GM12875 (cell line): ENCODE measurements around the gene PDCD2L.
"Not testable (repeated sequence)": the region's sequence is repeated elsewhere in the genome, so short reads cannot be mapped to it uniquely, and the experiment has no call there.

ENCODE experiments used
- H3K4me3 ChIP-seq: one replicate; pipeline ENCODE4 v1.5.1; 2011; ENCODE audit warnings: low read depth, low read length, control low read depth
- TF ChIP-seq, protein P1 (sequence below): IDR thresholded peaks from 2 replicates; pipeline ENCODE4 v1.5.1; 2011; ENCODE audit warnings: low read depth, mild to moderate bottlenecking, control low read depth, inconsistent platforms, low read length, moderate library complexity, borderline replicate concordance; ENCODE audit not compliant: insufficient read depth

The PDCD2L gene

DNA sequence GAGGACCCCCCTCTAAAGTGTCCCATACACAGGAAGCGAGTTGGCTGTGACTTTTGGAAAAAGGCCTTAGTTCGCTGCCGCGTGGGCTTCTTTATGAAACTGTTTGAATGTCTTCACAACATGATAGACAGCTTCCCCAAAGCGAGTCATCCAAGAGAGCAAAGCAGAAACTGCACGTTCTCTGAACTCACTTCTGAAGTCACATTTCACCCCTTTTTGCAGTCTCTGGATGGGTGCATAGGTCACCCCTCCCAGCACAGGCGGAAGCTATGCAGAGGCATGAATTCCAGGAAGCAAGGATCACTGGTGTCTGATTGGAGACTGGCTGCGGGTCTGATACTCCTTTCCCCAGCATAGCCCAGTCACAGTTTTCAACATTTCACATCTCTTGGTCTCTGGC is 28.6 kb upstream of the PDCD2L start:
- H3K4me3 ChIP-seq: no peak overlapping the region
- TF ChIP-seq, protein P1, sequence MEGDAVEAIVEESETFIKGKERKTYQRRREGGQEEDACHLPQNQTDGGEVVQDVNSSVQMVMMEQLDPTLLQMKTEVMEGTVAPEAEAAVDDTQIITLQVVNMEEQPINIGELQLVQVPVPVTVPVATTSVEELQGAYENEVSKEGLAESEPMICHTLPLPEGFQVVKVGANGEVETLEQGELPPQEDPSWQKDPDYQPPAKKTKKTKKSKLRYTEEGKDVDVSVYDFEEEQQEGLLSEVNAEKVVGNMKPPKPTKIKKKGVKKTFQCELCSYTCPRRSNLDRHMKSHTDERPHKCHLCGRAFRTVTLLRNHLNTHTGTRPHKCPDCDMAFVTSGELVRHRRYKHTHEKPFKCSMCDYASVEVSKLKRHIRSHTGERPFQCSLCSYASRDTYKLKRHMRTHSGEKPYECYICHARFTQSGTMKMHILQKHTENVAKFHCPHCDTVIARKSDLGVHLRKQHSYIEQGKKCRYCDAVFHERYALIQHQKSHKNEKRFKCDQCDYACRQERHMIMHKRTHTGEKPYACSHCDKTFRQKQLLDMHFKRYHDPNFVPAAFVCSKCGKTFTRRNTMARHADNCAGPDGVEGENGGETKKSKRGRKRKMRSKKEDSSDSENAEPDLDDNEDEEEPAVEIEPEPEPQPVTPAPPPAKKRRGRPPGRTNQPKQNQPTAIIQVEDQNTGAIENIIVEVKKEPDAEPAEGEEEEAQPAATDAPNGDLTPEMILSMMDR: no peak

DNA sequence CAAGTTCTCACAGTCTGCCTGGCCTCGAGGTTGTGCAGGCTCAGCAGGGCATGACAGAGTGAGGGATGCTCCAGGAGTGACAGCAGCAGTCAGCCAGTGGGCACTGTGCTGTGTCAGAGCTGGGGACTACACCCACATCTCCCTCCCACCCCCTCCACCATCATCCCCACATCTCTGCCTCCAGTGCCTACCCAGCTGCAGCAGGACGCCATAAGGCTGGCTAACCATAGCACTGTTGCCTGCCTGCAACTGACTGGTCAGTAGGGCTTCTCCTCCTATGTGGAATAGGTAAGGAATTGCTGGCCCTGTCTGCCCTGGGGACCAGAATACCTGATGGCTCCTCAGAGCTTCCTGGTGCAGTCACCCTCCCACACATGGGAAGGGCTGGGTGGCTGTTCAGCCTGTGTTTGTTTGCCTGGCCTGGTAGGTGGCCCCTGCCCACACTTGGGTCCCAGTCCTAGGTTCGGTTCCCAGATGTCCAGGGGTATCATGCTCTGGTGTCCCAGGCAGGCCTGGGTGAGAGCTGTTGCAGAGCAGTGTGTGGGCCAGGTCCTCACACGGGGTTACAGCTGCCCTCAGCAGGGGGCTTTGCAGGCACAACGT is 23.5 kb upstream of the PDCD2L start:
- H3K4me3 ChIP-seq: no peak overlapping the region
- TF ChIP-seq, protein P1: no peak

DNA sequence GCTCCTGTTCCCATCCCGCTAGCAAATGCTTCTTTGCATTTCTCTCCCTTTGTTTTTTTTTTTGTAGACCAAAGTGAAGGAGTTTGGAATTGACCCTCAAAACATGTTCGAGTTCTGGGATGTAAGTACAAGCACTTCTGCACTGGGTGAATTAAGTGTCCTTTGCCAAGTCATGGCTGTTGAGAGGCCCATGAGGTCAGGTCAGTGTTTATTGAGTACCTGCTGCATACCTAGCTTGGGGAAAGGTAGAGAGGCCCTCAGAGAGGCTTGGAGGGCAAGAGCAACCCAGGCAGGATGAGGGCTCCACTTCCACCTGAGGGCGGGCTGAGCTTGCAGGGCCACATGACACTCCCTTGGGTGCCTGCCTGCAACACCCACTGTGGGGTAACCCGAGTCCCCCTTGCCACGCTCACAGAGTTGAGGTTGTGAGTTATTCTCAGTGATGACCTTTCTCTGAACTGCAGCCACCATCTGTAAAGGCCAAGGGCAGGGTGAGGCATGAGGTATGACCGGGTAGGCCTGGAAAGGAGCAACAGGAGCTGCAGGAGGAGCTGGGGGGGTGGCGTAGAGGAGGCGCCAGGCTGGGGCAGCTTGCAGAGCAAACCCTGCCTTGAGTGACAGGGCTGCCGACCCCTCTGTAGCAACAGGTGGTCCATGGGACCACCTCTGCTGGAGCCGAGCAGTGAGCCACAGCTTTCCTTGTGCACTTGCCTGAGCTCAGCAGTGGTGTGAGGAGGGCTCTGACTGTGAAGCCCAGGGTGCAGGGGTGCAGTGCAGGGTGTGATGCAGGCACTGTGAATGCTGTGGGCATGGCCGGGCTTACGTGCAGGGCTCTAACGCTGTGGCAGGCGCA is 22.6 kb upstream of the PDCD2L start:
- H3K4me3 ChIP-seq: no peak overlapping the region
- TF ChIP-seq, protein P1: no peak

DNA sequence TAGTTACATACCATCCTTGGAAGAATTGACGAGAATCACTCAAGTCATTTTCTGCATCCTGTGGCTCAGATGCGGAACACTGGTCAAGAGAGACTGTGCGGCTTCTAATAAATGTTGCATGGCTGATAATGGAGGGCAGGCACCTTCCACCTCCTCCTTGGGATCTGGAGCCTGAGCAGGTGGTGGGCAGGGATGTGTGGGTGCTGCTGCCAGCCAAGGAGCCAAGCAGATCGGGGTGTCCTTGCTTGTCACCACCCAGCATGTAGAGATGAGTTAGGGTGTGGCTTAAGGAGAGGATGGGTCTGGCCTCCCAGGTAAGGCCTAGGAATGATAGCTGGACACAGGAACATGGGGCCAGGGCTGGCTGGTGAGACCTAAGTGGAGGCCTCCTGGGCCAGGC is 21.7 kb upstream of the PDCD2L start:
- no peak overlapping the region for H3K4me3 ChIP-seq
- TF ChIP-seq, protein P1: no peak

DNA sequence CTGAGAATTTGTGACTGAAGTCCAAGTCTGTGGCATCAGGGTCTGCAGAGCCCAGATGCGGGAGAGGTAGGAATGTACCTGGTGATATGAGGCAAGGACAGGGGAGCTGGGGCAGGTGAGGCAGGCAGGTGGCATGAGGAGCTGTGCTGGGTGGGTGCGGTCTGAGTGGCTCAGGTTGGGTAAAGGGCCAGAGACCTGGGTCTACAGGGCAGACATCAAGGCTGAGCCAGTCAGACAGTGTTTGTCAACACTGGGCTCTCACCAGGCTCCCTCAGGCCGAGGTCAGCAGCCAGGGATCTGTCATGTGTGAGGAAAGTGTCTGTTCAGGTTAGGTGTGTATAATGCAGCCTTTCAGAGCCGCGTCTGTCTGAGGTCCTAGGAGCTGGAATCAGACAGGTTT is 20.6 kb upstream of the PDCD2L start:
- no peak overlapping the region for H3K4me3 ChIP-seq
- TF ChIP-seq, protein P1: no peak

DNA sequence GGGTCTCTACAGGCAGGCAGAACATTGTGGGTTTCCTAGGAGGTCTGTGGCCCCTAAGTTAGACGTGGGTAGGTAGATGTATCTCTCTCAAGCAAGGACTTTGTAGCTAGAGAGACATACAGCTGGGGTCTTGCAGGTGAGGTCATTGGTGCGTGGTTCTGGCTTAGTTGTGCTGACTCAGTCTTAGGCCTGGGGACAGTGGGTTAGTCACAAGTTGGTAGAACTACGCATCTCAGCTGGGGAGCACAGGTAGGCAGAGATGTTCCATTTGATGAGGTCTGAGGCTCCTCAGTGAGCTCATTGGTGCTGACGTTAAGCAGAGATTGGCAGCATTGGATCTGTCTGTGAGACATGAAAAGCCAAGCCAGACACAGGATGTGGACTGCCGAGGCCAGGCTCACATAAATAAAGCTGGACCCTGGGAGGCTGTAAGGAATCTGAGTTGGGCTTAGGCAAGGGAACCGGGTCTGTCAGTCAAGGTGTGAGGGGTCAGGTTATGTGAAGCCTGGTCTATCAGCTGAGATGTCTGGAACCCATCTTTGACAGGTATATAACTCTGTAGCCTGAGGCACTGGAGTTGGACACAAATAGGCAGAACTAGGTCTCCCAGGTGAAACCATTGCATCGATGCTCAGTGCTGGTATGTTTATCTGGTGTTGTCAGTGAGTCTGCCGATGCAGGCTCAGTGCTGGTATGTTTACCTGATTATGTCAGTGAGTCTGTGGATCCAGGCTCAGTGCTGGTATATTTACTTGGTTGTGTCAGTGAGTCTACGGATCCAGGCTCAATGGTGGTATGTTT is 17.4 kb upstream of the PDCD2L start:
- no peak overlapping the region for H3K4me3 ChIP-seq
- TF ChIP-seq, protein P1: no peak

DNA sequence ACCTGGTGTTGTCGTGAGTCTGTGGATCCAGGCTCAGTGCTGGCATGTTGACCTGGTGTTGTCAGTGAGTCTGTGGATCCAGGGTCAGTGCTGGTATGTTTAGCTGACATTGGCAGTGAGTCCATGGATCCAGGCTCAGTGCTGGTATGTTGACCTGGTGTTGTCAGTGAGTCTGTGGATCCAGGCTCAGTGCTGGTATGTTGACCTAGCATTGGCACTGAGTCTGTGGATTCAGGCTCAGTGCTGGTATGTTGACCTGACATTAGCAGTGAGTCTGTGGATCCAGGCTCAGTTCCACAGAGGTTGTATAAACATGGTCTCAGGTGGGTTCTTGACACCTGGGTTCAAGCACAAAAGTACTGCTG is 16.8 kb upstream of the PDCD2L start:
- TF ChIP-seq, protein P1: no peak
- H3K4me3 ChIP-seq: no peak overlapping the region

DNA sequence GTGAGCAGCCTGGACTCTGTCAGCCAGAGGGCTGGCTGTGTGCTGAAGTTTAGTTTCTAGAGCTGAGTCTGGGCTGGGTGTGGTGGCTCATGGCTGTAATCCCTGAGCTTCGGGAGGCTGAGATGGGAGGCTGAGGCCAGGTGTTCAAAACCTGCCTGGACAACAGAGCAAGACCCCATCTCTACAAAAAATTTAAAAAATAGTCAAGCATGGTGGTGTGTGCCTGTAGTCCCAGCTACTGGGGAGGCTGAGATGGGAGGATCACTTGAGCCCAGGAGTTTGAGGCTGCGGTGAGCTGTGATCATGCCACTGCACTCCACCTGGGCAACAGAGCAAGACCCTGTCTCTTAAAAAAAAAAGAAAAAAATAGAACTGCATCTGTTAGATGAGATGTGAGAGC is 15.5 kb upstream of the PDCD2L start:
- H3K4me3 ChIP-seq: not testable (repeated sequence)
